ENCODE measurements around the gene SFMBT1. TPM values are rescaled to one million over a fixed set of nuclear protein-coding genes. Genes with fewer than 3 reads are reported as not detected.
A peak's percentile ranks its signal among the peaks of the same experiment; 100 is the strongest.

SFMBT1 gene
- total RNA-seq, 1 donor from 2014 or later = 8.4 TPM

GRCh38 chr3:53085476-53085875 lies 39.6 kb upstream of the SFMBT1 start:
- no peak for TF ChIP-seq CTCF (IDR thresholded peaks at IDR 0.05)
- H3K27me3 Mint-ChIP-seq (ENCODE audit: low read depth) = no peaks in the 10 kb centered on the region
- no peak overlapping the region for H3K4me3 Mint-ChIP-seq (ENCODE audit: unreplicated experiment)
- DNase-seq (ENCODE audit: low spot score) = peak; percentile 32
- H3K4me1 Mint-ChIP-seq (ENCODE audit: low read depth) = peaks cover 20% of the 10 kb centered on the region
- H3K36me3 Mint-ChIP-seq (ENCODE audit: low read depth) = no peaks in the 10 kb centered on the region
- no peak overlapping the region for H3K27ac Mint-ChIP-seq (ENCODE audit: unreplicated experiment)
- H3K9me3 Mint-ChIP-seq (ENCODE audit: low read depth) = no peaks in the 10 kb centered on the region

- H3K9me3 Mint-ChIP-seq (ENCODE audit: low read depth) = no peaks in the 10 kb centered on the region
- no peaks in the 10 kb centered on the region for H3K27me3 Mint-ChIP-seq (ENCODE audit: low read depth)
- H3K4me3 Mint-ChIP-seq (ENCODE audit: unreplicated experiment) = no peak overlapping the region
- H3K4me1 Mint-ChIP-seq (ENCODE audit: low read depth) = peaks cover 14% of the 10 kb centered on the region
- H3K36me3 Mint-ChIP-seq (ENCODE audit: low read depth) = no peaks in the 10 kb centered on the region
- TF ChIP-seq CTCF (IDR thresholded peaks at IDR 0.05) = no peak
- DNase-seq (ENCODE audit: low spot score) = peak; percentile 58
- no peak overlapping the region for H3K27ac Mint-ChIP-seq (ENCODE audit: unreplicated experiment)
Observed at GRCh38 chr3:53084310-53085001, 38.6 kb upstream of the SFMBT1 start.

GRCh38 chr3:53083949-53084309 lies 38.1 kb upstream of the SFMBT1 start:
- DNase-seq (ENCODE audit: low spot score) = no peak
- Mint-ChIP-seq H3K4me1 (ENCODE audit: low read depth) (peaks cover 13% of the 10 kb centered on the region), H3K9me3 (ENCODE audit: low read depth) (no peaks in the 10 kb centered on the region), H3K4me3 (ENCODE audit: unreplicated experiment) (no peak overlapping the region), H3K27me3 (ENCODE audit: low read depth) (no peaks in the 10 kb centered on the region), H3K36me3 (ENCODE audit: low read depth) (no peaks in the 10 kb centered on the region), H3K27ac (ENCODE audit: unreplicated experiment) (peak overlapping the region; percentile 83)
- TF ChIP-seq CTCF (IDR thresholded peaks at IDR 0.05) = no peak

GRCh38 chr3:53083521-53083920 lies 37.6 kb upstream of the SFMBT1 start:
- H3K27ac Mint-ChIP-seq (ENCODE audit: unreplicated experiment) = peak overlapping the region; percentile 83
- H3K9me3 Mint-ChIP-seq (ENCODE audit: low read depth) = no peaks in the 10 kb centered on the region
- no peaks in the 10 kb centered on the region for H3K27me3 Mint-ChIP-seq (ENCODE audit: low read depth)
- no peak for TF ChIP-seq CTCF (IDR thresholded peaks at IDR 0.05)
- DNase-seq (ENCODE audit: low spot score) = no peak
- no peaks in the 10 kb centered on the region for H3K36me3 Mint-ChIP-seq (ENCODE audit: low read depth)
- H3K4me3 Mint-ChIP-seq (ENCODE audit: unreplicated experiment) = no peak overlapping the region
- peaks cover 13% of the 10 kb centered on the region for H3K4me1 Mint-ChIP-seq (ENCODE audit: low read depth)

- H3K9me3 Mint-ChIP-seq (ENCODE audit: low read depth) = no peaks in the 10 kb centered on the region
- no peak overlapping the region for H3K27ac Mint-ChIP-seq (ENCODE audit: unreplicated experiment)
- DNase-seq (ENCODE audit: low spot score) = no peak
- no peaks in the 10 kb centered on the region for H3K36me3 Mint-ChIP-seq (ENCODE audit: low read depth)
- H3K27me3 Mint-ChIP-seq (ENCODE audit: low read depth) = no peaks in the 10 kb centered on the region
- no peak overlapping the region for H3K4me3 Mint-ChIP-seq (ENCODE audit: unreplicated experiment)
- peaks cover 13% of the 10 kb centered on the region for H3K4me1 Mint-ChIP-seq (ENCODE audit: low read depth)
- TF ChIP-seq CTCF (IDR thresholded peaks at IDR 0.05) = no peak
Observed at GRCh38 chr3:53082736-53083135, 36.9 kb upstream of the SFMBT1 start.

All from chondrocyte (in vitro differentiated cells).